ENCODE measurements around the gene CDK5RAP3.

The CDK5RAP3 gene

DNA sequence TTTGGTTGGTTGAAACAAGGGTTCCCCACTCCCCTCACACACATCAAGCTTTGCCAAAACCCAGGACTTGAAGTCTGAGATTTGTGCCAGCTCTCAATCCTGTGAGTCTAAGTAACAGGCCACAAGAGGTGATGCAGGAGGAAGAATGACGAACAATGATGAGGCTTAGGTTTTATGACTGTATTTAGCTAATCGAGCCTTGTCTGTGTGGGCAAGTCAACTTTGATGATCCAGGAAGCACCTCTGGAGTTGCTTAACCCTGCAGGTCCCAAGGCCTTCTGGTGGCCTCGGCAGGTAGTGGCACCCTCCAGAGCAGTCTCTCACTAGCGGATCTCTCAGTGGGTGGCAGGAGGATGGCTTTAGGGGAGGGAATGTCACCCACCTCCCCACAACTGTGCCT, 28.7 kb downstream of the CDK5RAP3 start:
- TF ChIP-seq ZNF133 (tag by site-specific recombination; IDR thresholded peaks at IDR 0.05), result no peak
- TF ChIP-seq ZNF404 (tag by site-specific recombination; IDR thresholded peaks at IDR 0.05), result no peak
- TF ChIP-seq, protein P1, sequence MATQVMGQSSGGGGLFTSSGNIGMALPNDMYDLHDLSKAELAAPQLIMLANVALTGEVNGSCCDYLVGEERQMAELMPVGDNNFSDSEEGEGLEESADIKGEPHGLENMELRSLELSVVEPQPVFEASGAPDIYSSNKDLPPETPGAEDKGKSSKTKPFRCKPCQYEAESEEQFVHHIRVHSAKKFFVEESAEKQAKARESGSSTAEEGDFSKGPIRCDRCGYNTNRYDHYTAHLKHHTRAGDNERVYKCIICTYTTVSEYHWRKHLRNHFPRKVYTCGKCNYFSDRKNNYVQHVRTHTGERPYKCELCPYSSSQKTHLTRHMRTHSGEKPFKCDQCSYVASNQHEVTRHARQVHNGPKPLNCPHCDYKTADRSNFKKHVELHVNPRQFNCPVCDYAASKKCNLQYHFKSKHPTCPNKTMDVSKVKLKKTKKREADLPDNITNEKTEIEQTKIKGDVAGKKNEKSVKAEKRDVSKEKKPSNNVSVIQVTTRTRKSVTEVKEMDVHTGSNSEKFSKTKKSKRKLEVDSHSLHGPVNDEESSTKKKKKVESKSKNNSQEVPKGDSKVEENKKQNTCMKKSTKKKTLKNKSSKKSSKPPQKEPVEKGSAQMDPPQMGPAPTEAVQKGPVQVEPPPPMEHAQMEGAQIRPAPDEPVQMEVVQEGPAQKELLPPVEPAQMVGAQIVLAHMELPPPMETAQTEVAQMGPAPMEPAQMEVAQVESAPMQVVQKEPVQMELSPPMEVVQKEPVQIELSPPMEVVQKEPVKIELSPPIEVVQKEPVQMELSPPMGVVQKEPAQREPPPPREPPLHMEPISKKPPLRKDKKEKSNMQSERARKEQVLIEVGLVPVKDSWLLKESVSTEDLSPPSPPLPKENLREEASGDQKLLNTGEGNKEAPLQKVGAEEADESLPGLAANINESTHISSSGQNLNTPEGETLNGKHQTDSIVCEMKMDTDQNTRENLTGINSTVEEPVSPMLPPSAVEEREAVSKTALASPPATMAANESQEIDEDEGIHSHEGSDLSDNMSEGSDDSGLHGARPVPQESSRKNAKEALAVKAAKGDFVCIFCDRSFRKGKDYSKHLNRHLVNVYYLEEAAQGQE (tag by site-specific recombination; IDR thresholded peaks at IDR 0.05), result no peak
- TF ChIP-seq ZNF521 (tag by site-specific recombination; IDR thresholded peaks at IDR 0.05), result no peak
- peak; percentile 68 for TF ChIP-seq ZIC2 (tag by site-specific recombination; IDR thresholded peaks at IDR 0.05)
- TF ChIP-seq ZNF324 (tag by site-specific recombination; IDR thresholded peaks at IDR 0.05), result no peak
- TF ChIP-seq, protein P2, sequence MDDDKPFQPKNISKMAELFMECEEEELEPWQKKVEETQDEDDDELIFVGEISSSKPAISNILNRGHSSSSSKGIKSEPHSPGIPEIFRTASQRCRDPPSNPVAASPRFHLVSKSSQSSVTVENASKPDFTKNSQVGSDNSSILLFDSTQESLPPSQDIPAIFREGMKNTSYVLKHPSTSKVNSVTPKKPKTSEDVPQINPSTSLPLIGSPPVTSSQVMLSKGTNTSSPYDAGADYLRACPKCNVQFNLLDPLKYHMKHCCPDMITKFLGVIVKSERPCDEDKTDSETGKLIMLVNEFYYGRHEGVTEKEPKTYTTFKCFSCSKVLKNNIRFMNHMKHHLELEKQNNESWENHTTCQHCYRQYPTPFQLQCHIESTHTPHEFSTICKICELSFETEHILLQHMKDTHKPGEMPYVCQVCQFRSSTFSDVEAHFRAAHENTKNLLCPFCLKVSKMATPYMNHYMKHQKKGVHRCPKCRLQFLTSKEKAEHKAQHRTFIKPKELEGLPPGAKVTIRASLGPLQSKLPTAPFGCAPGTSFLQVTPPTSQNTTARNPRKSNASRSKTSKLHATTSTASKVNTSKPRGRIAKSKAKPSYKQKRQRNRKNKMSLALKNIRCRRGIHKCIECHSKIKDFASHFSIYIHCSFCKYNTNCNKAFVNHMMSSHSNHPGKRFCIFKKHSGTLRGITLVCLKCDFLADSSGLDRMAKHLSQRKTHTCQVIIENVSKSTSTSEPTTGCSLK (tag by site-specific recombination; IDR thresholded peaks at IDR 0.05), result no peak
- TF ChIP-seq, protein P3, sequence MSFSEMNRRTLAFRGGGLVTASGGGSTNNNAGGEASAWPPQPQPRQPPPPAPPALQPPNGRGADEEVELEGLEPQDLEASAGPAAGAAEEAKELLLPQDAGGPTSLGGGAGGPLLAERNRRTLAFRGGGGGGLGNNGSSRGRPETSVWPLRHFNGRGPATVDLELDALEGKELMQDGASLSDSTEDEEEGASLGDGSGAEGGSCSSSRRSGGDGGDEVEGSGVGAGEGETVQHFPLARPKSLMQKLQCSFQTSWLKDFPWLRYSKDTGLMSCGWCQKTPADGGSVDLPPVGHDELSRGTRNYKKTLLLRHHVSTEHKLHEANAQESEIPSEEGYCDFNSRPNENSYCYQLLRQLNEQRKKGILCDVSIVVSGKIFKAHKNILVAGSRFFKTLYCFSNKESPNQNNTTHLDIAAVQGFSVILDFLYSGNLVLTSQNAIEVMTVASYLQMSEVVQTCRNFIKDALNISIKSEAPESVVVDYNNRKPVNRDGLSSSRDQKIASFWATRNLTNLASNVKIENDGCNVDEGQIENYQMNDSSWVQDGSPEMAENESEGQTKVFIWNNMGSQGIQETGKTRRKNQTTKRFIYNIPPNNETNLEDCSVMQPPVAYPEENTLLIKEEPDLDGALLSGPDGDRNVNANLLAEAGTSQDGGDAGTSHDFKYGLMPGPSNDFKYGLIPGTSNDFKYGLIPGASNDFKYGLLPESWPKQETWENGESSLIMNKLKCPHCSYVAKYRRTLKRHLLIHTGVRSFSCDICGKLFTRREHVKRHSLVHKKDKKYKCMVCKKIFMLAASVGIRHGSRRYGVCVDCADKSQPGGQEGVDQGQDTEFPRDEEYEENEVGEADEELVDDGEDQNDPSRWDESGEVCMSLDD (tag by site-specific recombination; IDR thresholded peaks at IDR 0.05), result no peak
- TF ChIP-seq ZNF544 (tag by site-specific recombination; IDR thresholded peaks at IDR 0.05), result no peak
- TF ChIP-seq ZNF501 (tag by site-specific recombination; IDR thresholded peaks at IDR 0.05), result no peak
- TF ChIP-seq KLF16 (tag by site-specific recombination; IDR thresholded peaks at IDR 0.05), result no peak
- TF ChIP-seq EGR2 (tag by site-specific recombination; IDR thresholded peaks at IDR 0.05; ENCODE audit: low read depth), result peak; percentile 43; the same call in 1 of the 2 replicates
- TF ChIP-seq, protein P4, sequence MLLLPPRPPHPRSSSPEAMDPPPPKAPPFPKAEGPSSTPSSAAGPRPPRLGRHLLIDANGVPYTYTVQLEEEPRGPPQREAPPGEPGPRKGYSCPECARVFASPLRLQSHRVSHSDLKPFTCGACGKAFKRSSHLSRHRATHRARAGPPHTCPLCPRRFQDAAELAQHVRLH (tag by site-specific recombination; IDR thresholded peaks at IDR 0.05), result no peak
- TF ChIP-seq GLIS1 (tag by site-specific recombination; IDR thresholded peaks at IDR 0.05), result peak; percentile 71
- TF ChIP-seq ZBTB17 (tag by site-specific recombination; IDR thresholded peaks at IDR 0.05), result peak; percentile 75
- TF ChIP-seq, protein P5, sequence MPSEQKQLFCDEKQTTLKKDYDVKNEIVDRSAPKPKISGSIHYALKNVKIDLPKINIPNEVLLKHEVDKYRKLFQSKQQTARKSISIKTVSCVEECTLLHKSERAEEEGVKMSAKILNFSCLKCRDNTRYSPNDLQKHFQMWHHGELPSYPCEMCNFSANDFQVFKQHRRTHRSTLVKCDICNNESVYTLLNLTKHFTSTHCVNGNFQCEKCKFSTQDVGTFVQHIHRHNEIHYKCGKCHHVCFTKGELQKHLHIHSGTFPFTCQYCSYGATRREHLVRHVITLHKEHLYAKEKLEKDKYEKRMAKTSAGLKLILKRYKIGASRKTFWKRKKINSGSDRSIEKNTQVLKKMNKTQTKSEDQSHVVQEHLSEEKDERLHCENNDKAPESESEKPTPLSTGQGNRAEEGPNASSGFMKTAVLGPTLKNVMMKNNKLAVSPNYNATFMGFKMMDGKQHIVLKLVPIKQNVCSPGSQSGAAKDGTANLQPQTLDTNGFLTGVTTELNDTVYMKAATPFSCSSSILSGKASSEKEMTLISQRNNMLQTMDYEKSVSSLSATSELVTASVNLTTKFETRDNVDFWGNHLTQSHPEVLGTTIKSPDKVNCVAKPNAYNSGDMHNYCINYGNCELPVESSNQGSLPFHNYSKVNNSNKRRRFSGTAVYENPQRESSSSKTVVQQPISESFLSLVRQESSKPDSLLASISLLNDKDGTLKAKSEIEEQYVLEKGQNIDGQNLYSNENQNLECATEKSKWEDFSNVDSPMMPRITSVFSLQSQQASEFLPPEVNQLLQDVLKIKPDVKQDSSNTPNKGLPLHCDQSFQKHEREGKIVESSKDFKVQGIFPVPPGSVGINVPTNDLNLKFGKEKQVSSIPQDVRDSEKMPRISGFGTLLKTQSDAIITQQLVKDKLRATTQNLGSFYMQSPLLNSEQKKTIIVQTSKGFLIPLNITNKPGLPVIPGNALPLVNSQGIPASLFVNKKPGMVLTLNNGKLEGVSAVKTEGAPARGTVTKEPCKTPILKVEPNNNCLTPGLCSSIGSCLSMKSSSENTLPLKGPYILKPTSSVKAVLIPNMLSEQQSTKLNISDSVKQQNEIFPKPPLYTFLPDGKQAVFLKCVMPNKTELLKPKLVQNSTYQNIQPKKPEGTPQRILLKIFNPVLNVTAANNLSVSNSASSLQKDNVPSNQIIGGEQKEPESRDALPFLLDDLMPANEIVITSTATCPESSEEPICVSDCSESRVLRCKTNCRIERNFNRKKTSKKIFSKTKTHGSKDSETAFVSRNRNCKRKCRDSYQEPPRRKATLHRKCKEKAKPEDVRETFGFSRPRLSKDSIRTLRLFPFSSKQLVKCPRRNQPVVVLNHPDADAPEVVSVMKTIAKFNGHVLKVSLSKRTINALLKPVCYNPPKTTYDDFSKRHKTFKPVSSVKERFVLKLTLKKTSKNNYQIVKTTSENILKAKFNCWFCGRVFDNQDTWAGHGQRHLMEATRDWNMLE (tag by site-specific recombination; conservative IDR thresholded peaks at IDR 0.05; ENCODE audit: low read depth), result no peak
- H3K27ac ChIP-seq (ENCODE audit: extremely low read depth, low read depth, low read length), result no peak overlapping the region
- ChIA-PET CTCF (interaction anchor here (0.5 to 3.8 kb wide), 9 partner anchors 9 to 1575 kb away, joined by 3 to 23 read pairs (median 4); partner anchors contain the start of gene CDK5RAP3), POLR2A (interaction anchor here (0.6 to 1.2 kb wide), 4 partner anchors 12 to 129 kb away, joined by 3 to 4 read pairs (median 3); no protein-coding TSS in a partner anchor)
- H3K4me3 ChIP-seq (ENCODE audit: low read depth, low read length), result no peak overlapping the region
- H3K9me3 ChIP-seq (ENCODE audit: control insufficient read depth, insufficient read depth, low read depth, low read length), result no peaks in the 10 kb centered on the region
- H3K36me3 ChIP-seq (ENCODE audit: control insufficient read depth in 2 of 2, insufficient read depth in 1 of 2, low read length in 2 of 2), result no peaks in the 10 kb centered on the region
- peaks cover under 1% of the 10 kb centered on the region; the same call in 1 of the 2 replicates for H3K4me1 ChIP-seq (ENCODE audit: control insufficient read depth, insufficient read depth, low read length)
